Stomach (tissue), 9 donors: ENCODE results near the gene TMEM88. TPM values are rescaled to one million over a fixed set of nuclear protein-coding genes. Genes with fewer than 3 reads are reported as not detected.

Experiments used
- DNase-seq, 2 donors: peaks; one replicate each; pipeline versions ENCODE4 v3.0.0 to v3.0.0-alpha.2; 2013 to 2019
- H3K27ac ChIP-seq, 5 donors: fragments of 200-600 bp in 4 of 5; sonication (generic) in 4 of 5; one replicate each; pipeline ENCODE4 v1.5.1; 2013 to 2019; ENCODE audit warnings: mild to moderate bottlenecking in 1 of 5, moderate library complexity in 1 of 5
- H3K27me3 ChIP-seq, 3 donors: fragments of 200-600 bp; sonication (generic); one replicate each; pipeline ENCODE4 v1.5.1; 2017 to 2019; ENCODE audit warnings: mixed run types in 1 of 3
- H3K36me3 ChIP-seq, 4 donors: fragments of 200-600 bp; sonication (generic); 1 replicate in 3 of 4; 2 replicates in 1 of 4; pipeline ENCODE4 v1.5.1; 2016 to 2019
- H3K4me1 ChIP-seq, 4 donors: fragments of 200-600 bp; sonication (generic); one replicate each; pipeline ENCODE4 v1.5.1; 2016 to 2019
- H3K4me3 ChIP-seq, 4 donors: fragments of 200-600 bp; sonication (generic) in 3 of 4; one replicate each; pipeline ENCODE4 v1.5.1; 2016 to 2019; ENCODE audit warnings: mild to moderate bottlenecking in 1 of 4
- H3K9me3 ChIP-seq, 4 donors: fragments of 200-600 bp; sonication (generic); one replicate each; pipeline ENCODE4 v1.5.1; 2016 to 2019
- CTCF ChIP-seq, 7 experiments: fragments of 450-650 bp in 4 of 7; fragments of 200-600 bp in 3 of 7; sonication (generic) in 3 of 7; IDR thresholded peaks; one replicate each; pipeline ENCODE4 v1.5.1; 2016 to 2019; ENCODE audit warnings: antibody characterized with exemption in 7 of 7, control low read depth in 2 of 7, mild to moderate bottlenecking in 1 of 7
- EP300 ChIP-seq: sonication (generic); formaldehyde crosslinking; IDR thresholded peaks from one replicate; pipeline ENCODE4 v1.6.1; 2017; ENCODE audit warnings: antibody characterized with exemption
- POLR2A ChIP-seq, 4 donors: fragments of 450-650 bp; IDR thresholded peaks; one replicate each; pipeline ENCODE4 v1.6.1; 2016; ENCODE audit warnings: antibody characterized with exemption in 4 of 4, control low read depth in 2 of 4, mild to moderate bottlenecking in 1 of 4, moderate library complexity in 1 of 4
- POLR2AphosphoS5 ChIP-seq, 3 donors: sonication (generic); formaldehyde crosslinking; IDR thresholded peaks; one replicate each; pipeline ENCODE4 v1.6.1; 2016; ENCODE audit warnings: antibody characterized with exemption in 3 of 3
- WGBS, 5 donors: extraction: QIAGEN DNeasy Blood & Tissue Kit in 3 of 5; methylation state at CpG; one replicate each; pipeline versions ENCODE4 v1.1.5 to v1.1.7; 2013 to 2018; 5-methylcytosine and 5-hydroxymethylcytosine counted together
- intact Hi-C: fragments of 100-400 bp; cut with DNase I; formaldehyde crosslinking; loops from one replicate; pipeline ENCODE4 v1.15.1; 2023; ENCODE audit warnings: low total_unique reads
- polyA plus RNA-seq, 3 donors: library from polyadenylated mRNA; stranded (reverse); fragments of 200-250 nt; gene quantifications; one replicate each; pipeline ENCODE4 v1.2.3, GENCODE V29; 2013
- total RNA-seq, 5 donors: library from RNA; depleted of rRNA; stranded (reverse); fragments of >200 nt; gene quantifications; one replicate each; pipeline versions ENCODE4 v1.1.0 to v1.2.3, GENCODE V29; 2014 to 2016
- donor health status: healthy with polysubstance abuse.
- donor health status: Bipolar disorder and iron deficiency.
- donor health status: healthy.

Gene TMEM88
- total and polyA plus RNA-seq, 8 donors, result 1.8 to 36.0 (median 10.4) TPM; not detected in 2

GRCh38 chr17:7852262-7852670 lies 2.6 kb upstream of the TMEM88 start:
- whole genome bisulfite sequencing, 5 donors, result 50 to 67% (median 55%) methylated on average over 13 to 20 of the region's 20 CpGs
- Histone ChIP-seq H3K27ac (peak overlapping the region in 3 of 5 donors; percentile 34 to 49 (median 42)), H3K9me3 (no peaks in the 10 kb centered on the region), H3K4me1 (peaks cover 29 to 57% (median 41%) of the 10 kb centered on the region in 4 donors), H3K27me3 (no peaks in the 10 kb centered on the region), H3K36me3 (peaks cover 62 to 84% (median 71%) of the 10 kb centered on the region in 4 donors), H3K4me3 (peak overlapping the region in 1 of 4 donors; percentile 26)
- intact Hi-C loops, result loop anchor here (10.0 kb wide), 1 partner anchor 107 kb away; no protein-coding TSS in a partner anchor
- no peak for DNase-seq
- no peak for TF ChIP-seq POLR2AphosphoS5 (IDR thresholded peaks at IDR 0.05)
- no peak for TF ChIP-seq CTCF (IDR thresholded peaks at IDR 0.05)
- no peak for TF ChIP-seq POLR2A (IDR thresholded peaks at IDR 0.05)

GRCh38 chr17:7852919-7853690 lies 1.8 kb upstream of the TMEM88 start:
- peak in 1 of 2 donors; percentile 34 for DNase-seq
- Histone ChIP-seq H3K4me1 (peaks cover 30 to 56% (median 44%) of the 10 kb centered on the region in 4 donors), H3K9me3 (no peaks in the 10 kb centered on the region), H3K27me3 (no peaks in the 10 kb centered on the region), H3K4me3 (no peak overlapping the region), H3K27ac (peak overlapping the region in 1 of 5 donors; percentile 6), H3K36me3 (peaks cover 54 to 75% (median 63%) of the 10 kb centered on the region in 4 donors)
- intact Hi-C loops, result loop anchor here (10.0 kb wide), 1 partner anchor 108 kb away; no protein-coding TSS in a partner anchor
- TF ChIP-seq POLR2A (IDR thresholded peaks at IDR 0.05) (no peak), EP300 (no peak), POLR2AphosphoS5 (IDR thresholded peaks at IDR 0.05) (no peak), CTCF (IDR thresholded peaks at IDR 0.05) (no peak)
- 77 to 88% (median 83%) methylated on average over 36 to 51 of the region's 51 CpGs for WGBS, 5 donors

- Histone ChIP-seq H3K36me3 (peaks cover 49 to 70% (median 57%) of the 10 kb centered on the region in 4 donors), H3K4me1 (peaks cover 36 to 62% (median 50%) of the 10 kb centered on the region in 4 donors), H3K27me3 (no peaks in the 10 kb centered on the region), H3K4me3 (peak overlapping the region in 1 of 4 donors; percentile 70), H3K9me3 (no peaks in the 10 kb centered on the region), H3K27ac (no peak overlapping the region)
- TF ChIP-seq POLR2AphosphoS5 (IDR thresholded peaks at IDR 0.05) (no peak), POLR2A (IDR thresholded peaks at IDR 0.05) (no peak)
- intact Hi-C loops, result loop anchor here (10.0 kb wide), 1 partner anchor 109 kb away; no protein-coding TSS in a partner anchor
- 80 to 85% (median 85%) methylated on average over 21 of the region's 21 CpGs for WGBS, 5 donors
- peak in 1 of 2 donors; percentile 29 for DNase-seq
Observed at GRCh38 chr17:7853691-7854038, 1.2 kb upstream of the TMEM88 start.

GRCh38 chr17:7854078-7854777 lies 638 bp upstream of the TMEM88 start:
- Histone ChIP-seq H3K4me1 (peaks cover 41 to 68% (median 55%) of the 10 kb centered on the region in 4 donors), H3K27ac (peak overlapping the region in 4 of 5 donors; percentile 23 to 96 (median 94)), H3K36me3 (peaks cover 44 to 64% (median 52%) of the 10 kb centered on the region in 4 donors), H3K4me3 (peak overlapping the region in 2 of 4 donors; percentile 70 to 77), H3K9me3 (no peaks in the 10 kb centered on the region), H3K27me3 (no peaks in the 10 kb centered on the region)
- no peak for TF ChIP-seq CTCF (IDR thresholded peaks at IDR 0.05)
- no peak for TF ChIP-seq POLR2A (IDR thresholded peaks at IDR 0.05)
- no peak for TF ChIP-seq EP300
- TF ChIP-seq POLR2AphosphoS5 (IDR thresholded peaks at IDR 0.05), result no peak
- intact Hi-C loops, result loop anchor here (10.0 kb wide), 1 partner anchor 109 kb away; no protein-coding TSS in a partner anchor
- 77 to 83% (median 81%) methylated on average over 31 of the region's 31 CpGs for WGBS, 5 donors
- DNase-seq, result peak in 1 of 2 donors; percentile 22
